Adrenal gland (tissue), 12 donors: ENCODE measurements around the gene SIRT3. TPM values are rescaled to one million over a fixed set of nuclear protein-coding genes. Genes with fewer than 3 reads are reported as not detected.

Source experiments
- DNase-seq, 7 donors: peaks; one replicate each; pipeline ENCODE4 v3.0.0-alpha.2; 2019 to 2020
- H3K27ac ChIP-seq, 5 donors: fragments of 200-600 bp; sonication (generic) in 4 of 5; 1 replicate in 3 of 5; 2 replicates in 2 of 5; pipeline versions ENCODE4 v1.5.1 to v1.8.0; 2016 to 2020; ENCODE audit warnings: mild to moderate bottlenecking in 1 of 5
- H3K27me3 ChIP-seq: fragments of 200-600 bp; 2 replicates; pipeline ENCODE4 v1.8.0; 2021
- H3K36me3 ChIP-seq, 2 donors: fragments of 200-600 bp; replicated peaks in 1 of 2; 1 replicate in 1 of 2; 2 replicates in 1 of 2; pipeline versions ENCODE4 v1.5.1 to v1.8.0; 2018 to 2022
- H3K4me1 ChIP-seq, 2 donors: fragments of 200-600 bp; replicated peaks in 1 of 2; 1 replicate in 1 of 2; 2 replicates in 1 of 2; pipeline versions ENCODE4 v1.5.1 to v1.8.0; 2018 to 2021
- H3K4me3 ChIP-seq, 4 donors: fragments of 200-600 bp; sonication (generic) in 3 of 4; one replicate each; pipeline ENCODE4 v1.5.1; 2016 to 2018
- H3K9me3 ChIP-seq, 3 donors: fragments of 200-600 bp; sonication (generic) in 1 of 3; replicated peaks in 1 of 3; 1 replicate in 2 of 3; 2 replicates in 1 of 3; pipeline versions ENCODE4 v1.5.1 to v1.8.0; 2016 to 2021
- POLR2A ChIP-seq, 2 donors: fragments of 450-650 bp; IDR thresholded peaks; one replicate each; pipeline ENCODE4 v1.6.1; 2017; ENCODE audit warnings: antibody characterized with exemption in 2 of 2, mild to moderate bottlenecking in 2 of 2, moderate library complexity in 1 of 2
- WGBS, 4 donors: extraction: QIAGEN DNeasy Blood & Tissue Kit in 2 of 4; methylation state at CpG; one replicate each; pipeline versions ENCODE4 v1.1.5 to v1.1.7; 2013 to 2017; 5-methylcytosine and 5-hydroxymethylcytosine counted together
- intact Hi-C, 2 donors: fragments of 100-400 bp; cut with DNase I; formaldehyde crosslinking; loops; one replicate each; pipeline versions ENCODE4 v1.14.1 to v1.15.0; 2022 to 2023
- polyA plus RNA-seq, 3 donors: library from polyadenylated mRNA; stranded (reverse); fragments of 200-250 nt in 2 of 3; fragments of 350-450 nt in 1 of 3; fragmentation: Illumina TruSeq in 1 of 3; extraction: RNeasy Lipid Tissue Mini Kit (QIAGEN cat#74804) in 1 of 3; gene quantifications; one replicate each; pipeline ENCODE4 v1.2.3, GENCODE V29; 2013 to 2014
- total RNA-seq, 9 donors: library from RNA; depleted of rRNA in 4 of 9; stranded (reverse); fragments of >200 nt in 4 of 9; fragments of 120-200 nt in 1 of 9; fragmentation: NEBNext Ultra II Directional in 1 of 9; extraction: Animal tissue kit (Norgen Biotek cat#: 25700) in 1 of 9; gene quantifications; one replicate each; pipeline versions ENCODE4 v1.1.0 to v1.2.4, GENCODE V29; 2013 to 2023
- TF ChIP-seq, protein P1 (sequence below), 6 experiments: fragments of 450-650 bp in 4 of 6; fragments of 200-600 bp in 2 of 6; sonication (generic) in 1 of 6; IDR thresholded peaks; 1 replicate in 5 of 6; 2 replicates in 1 of 6; pipeline versions ENCODE4 v1.5.1 to v1.8.0; 2016 to 2021; ENCODE audit warnings: antibody characterized with exemption in 6 of 6, mild to moderate bottlenecking in 2 of 6, moderate library complexity in 1 of 6
- donor health status: healthy with polysubstance abuse.
- donor health status: Bipolar disorder and iron deficiency.
- donor health status: DM: yes; HTN: yes; CAD: no.
- donor health status: DM: no; HTN: no; CAD: no.
- donor health status: DM: no; HTN: no; CAD: no.
- donor health status: DM: yes; HTN: yes; CAD: no.

Gene SIRT3
- total and polyA plus RNA-seq, 12 donors, result 13.8 to 30.6 (median 23.7) TPM

DNA sequence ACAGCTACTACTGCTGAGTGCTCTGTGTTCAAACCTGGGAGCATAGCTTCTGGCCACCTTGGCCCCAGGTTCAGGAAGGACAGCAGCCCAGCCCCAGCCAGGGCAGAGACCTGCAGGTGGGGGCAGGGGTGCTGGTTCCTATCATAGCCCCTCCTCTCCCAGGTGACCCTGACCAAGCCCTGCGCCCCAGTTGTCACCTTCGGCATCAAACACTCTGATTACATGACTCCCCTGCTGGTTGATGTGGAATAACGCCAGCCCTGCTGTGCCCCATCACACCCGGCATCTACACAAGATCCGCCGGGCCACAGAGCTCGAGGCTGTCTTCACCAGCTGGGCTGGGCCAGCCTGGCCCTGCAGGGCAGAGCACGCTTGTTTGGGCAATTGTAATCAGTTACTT, 36.4 kb downstream of the SIRT3 start:
- Histone ChIP-seq H3K36me3 (peaks cover 0 to 26% of the 10 kb centered on the region in 2 donors), H3K27ac (no peak overlapping the region), H3K27me3 (no peaks in the 10 kb centered on the region), H3K9me3 (no peaks in the 10 kb centered on the region), H3K4me1 (peaks cover 0 to 16% of the 10 kb centered on the region in 2 donors), H3K4me3 (no peak overlapping the region)
- peak in 2 of 7 donors; percentile 17 to 54 for DNase-seq
- 72 to 81% (median 75%) methylated on average over 6 to 8 of the region's 8 CpGs for WGBS, 4 donors
- intact Hi-C loops, result loop anchor here in 1 of 2 donors (5.0 kb wide), 1 partner anchor 163 kb away; no protein-coding TSS in a partner anchor
- TF ChIP-seq, protein P1, sequence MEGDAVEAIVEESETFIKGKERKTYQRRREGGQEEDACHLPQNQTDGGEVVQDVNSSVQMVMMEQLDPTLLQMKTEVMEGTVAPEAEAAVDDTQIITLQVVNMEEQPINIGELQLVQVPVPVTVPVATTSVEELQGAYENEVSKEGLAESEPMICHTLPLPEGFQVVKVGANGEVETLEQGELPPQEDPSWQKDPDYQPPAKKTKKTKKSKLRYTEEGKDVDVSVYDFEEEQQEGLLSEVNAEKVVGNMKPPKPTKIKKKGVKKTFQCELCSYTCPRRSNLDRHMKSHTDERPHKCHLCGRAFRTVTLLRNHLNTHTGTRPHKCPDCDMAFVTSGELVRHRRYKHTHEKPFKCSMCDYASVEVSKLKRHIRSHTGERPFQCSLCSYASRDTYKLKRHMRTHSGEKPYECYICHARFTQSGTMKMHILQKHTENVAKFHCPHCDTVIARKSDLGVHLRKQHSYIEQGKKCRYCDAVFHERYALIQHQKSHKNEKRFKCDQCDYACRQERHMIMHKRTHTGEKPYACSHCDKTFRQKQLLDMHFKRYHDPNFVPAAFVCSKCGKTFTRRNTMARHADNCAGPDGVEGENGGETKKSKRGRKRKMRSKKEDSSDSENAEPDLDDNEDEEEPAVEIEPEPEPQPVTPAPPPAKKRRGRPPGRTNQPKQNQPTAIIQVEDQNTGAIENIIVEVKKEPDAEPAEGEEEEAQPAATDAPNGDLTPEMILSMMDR (IDR thresholded peaks at IDR 0.05), result no peak
- TF ChIP-seq POLR2A (IDR thresholded peaks at IDR 0.05), result no peak

DNA sequence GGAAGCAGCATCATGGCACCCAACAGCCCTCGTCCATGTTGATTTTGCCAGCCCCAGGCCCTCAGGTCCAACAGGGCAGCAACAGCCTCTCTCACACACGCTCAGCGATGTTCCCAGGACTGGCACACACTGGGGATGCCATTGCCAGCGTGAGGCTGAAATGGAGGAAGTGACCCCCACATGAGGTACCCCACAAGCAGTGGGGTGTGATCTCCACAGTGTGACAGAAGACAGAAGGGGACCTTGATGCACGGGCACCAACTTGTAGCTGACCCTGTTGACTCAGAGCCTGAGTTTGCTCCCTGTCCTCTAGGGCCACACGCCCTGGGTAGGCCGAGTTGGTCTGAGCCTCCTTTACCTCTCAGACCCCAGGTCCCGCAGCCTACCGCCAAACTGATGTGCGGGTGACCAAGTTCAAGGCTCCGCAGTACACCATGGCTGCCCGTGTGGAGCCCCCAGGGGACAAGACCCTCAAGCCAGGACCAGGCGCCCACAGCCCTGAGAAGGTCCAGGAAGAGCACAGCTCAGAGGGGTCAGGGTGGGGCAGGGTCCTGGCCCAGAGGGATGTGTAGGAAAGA, 37.0 kb downstream of the SIRT3 start:
- peak in 3 of 7 donors; percentile 10 to 39 (median 22) for DNase-seq
- TF ChIP-seq POLR2A (IDR thresholded peaks at IDR 0.05), result no peak
- TF ChIP-seq, protein P1 (IDR thresholded peaks at IDR 0.05), result no peak
- intact Hi-C loops, result loop anchor here in 1 of 2 donors (5.0 kb wide), 1 partner anchor 163 kb away; no protein-coding TSS in a partner anchor
- Histone ChIP-seq H3K36me3 (peaks cover 0 to 19% of the 10 kb centered on the region in 2 donors), H3K9me3 (no peaks in the 10 kb centered on the region), H3K27me3 (no peaks in the 10 kb centered on the region), H3K27ac (no peak overlapping the region), H3K4me1 (peaks cover 0 to 11% of the 10 kb centered on the region in 2 donors), H3K4me3 (no peak overlapping the region)
- 75 to 84% (median 81%) methylated on average over 2 to 13 of the region's 13 CpGs for WGBS, 4 donors

DNA sequence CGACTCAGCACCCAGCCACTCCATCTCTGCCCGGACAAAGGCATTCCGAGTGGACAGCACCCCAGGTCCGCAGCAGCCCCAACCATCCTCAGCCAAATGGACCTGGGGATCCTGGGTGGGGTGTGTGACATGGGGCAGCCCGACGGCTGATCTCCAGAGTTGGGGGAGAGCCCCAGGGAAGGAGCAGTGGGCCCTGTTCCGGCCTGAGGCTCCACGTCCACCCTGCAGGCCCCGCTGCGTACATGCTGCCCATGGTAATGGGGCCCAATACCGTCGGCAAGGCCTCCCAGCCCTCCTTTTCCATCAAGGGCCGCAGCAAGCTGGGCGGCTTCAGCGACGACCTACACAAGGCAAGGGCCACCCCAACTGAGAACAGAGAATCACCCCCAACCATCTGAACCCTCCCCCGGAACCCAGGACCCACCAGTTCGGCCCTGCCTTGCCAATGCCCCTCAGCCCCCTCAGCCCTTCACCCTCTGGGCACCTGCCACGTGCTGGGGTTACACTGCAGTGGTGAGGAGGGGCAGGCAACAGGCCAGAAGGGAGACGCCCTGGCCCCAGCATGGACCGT, 37.8 kb downstream of the SIRT3 start:
- DNase-seq, result peak in 2 of 7 donors; percentile 12 to 19
- no peaks in the 10 kb centered on the region for H3K9me3 ChIP-seq
- no peak overlapping the region for H3K27ac ChIP-seq
- peaks cover 0 to 13% of the 10 kb centered on the region in 2 donors for H3K36me3 ChIP-seq
- TF ChIP-seq, protein P1 (IDR thresholded peaks at IDR 0.05), result no peak
- TF ChIP-seq POLR2A (IDR thresholded peaks at IDR 0.05), result no peak
- 84 to 96% (median 89%) methylated on average over 13 to 21 of the region's 21 CpGs for WGBS, 4 donors
- intact Hi-C loops, result loop anchor here in 1 of 2 donors (5.0 kb wide), 1 partner anchor 164 kb away; no protein-coding TSS in a partner anchor
- no peaks in the 10 kb centered on the region for H3K27me3 ChIP-seq
- H3K4me1 ChIP-seq, result peaks cover 0 to 7% of the 10 kb centered on the region in 2 donors
- no peak overlapping the region for H3K4me3 ChIP-seq

DNA sequence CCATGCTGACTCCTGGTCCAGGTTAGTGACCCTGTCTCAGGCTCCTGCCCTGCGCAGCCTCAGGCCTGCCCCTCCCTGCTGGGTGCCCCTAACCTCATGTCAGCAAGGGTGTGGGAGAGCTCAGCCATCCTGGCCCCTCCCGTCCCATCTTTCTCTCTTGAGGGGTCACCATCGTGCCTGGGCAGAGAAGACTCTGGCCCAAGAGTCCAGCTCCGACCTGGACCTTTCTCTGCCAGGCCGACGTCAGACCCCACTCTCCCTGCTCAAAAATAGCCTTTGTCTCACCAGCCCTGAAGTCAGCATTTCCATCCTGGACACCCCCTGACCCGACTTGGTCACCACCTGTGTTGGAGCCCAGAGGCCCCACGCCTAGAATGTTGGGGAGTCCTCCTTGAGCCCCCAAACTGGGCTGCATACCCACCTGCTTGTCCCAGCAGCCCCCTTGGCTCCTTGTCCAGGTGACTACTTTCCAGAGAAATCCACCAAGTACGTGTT, 38.4 kb downstream of the SIRT3 start:
- Histone ChIP-seq H3K4me1 (peaks cover 0 to 7% of the 10 kb centered on the region in 2 donors), H3K4me3 (no peak overlapping the region), H3K9me3 (no peaks in the 10 kb centered on the region), H3K27me3 (no peaks in the 10 kb centered on the region), H3K36me3 (peaks cover 0 to 8% of the 10 kb centered on the region in 2 donors), H3K27ac (no peak overlapping the region)
- no peak for TF ChIP-seq POLR2A (IDR thresholded peaks at IDR 0.05)
- TF ChIP-seq, protein P1 (IDR thresholded peaks at IDR 0.05), result no peak
- peak in 4 of 7 donors; percentile 1 to 21 (median 13) for DNase-seq
- intact Hi-C loops, result loop anchor here in 1 of 2 donors (5.0 kb wide), 1 partner anchor 165 kb away; no protein-coding TSS in a partner anchor
- WGBS, 4 donors, result 80 to 86% (median 84%) methylated on average over 8 to 9 of the region's 9 CpGs
